OCI-LY1 (cell line): ENCODE data around the gene CDC42BPB.
"Not testable (repeated sequence)": the region's sequence is repeated elsewhere in the genome, so short reads cannot be mapped to it uniquely, and the experiment has no call there.

Source experiments
- CTCF ChIP-seq: fragments of 200-600 bp; sonication (generic), shearing (Covaris generic); IDR thresholded peaks from 2 replicates; pipeline ENCODE4 v1.5.1; 2017; ENCODE audit warnings: mild to moderate bottlenecking, antibody characterized with exemption, low read length, moderate library complexity, mixed read lengths
- EZH2 ChIP-seq: fragments of 200-600 bp; sonication (generic), shearing (Covaris generic); IDR thresholded peaks from 2 replicates; pipeline ENCODE4 v1.8.0; 2017; ENCODE audit warnings: borderline replicate concordance, mixed run types, mild to moderate bottlenecking, antibody characterized with exemption, low read length, moderate library complexity, mixed read lengths

- not testable (repeated sequence) for TF ChIP-seq CTCF, EZH2
Observed at GRCh38 chr14:102896735-102897134, 160.6 kb downstream of the CDC42BPB start.
